ENCODE data around the gene CCDC28B. TPM values are rescaled to one million over a fixed set of nuclear protein-coding genes. Genes with fewer than 3 reads are reported as not detected.
A peak's percentile ranks its signal among the peaks of the same experiment; 100 is the strongest.

CCDC28B gene
- total and polyA plus RNA-seq, 2 experiments from 2014 or later, result 68.7 to 99.7 TPM

DNA sequence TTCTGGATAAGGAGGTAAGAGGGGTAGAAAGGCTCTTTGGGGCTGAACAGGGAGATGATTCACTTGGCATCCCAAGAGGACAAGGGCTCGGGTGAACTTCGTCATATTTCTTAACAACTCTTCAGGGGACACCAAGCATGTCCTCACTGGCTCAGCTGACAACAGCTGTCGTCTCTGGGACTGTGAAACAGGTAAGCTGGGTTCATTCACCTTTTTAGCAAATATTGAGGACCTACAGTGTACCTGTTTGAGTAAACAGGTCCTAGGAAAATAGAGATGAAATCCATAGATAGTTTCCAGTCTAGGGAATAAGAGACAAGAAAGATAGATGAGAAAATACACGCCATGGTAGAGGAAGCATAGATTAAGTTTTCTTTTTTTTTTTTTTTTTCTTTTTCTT, 23.9 kb downstream of the CCDC28B start:
- Histone ChIP-seq H3K36me3 (peaks cover 20% of the 10 kb centered on the region), H3K4me1 (ENCODE audit: low read depth) (peaks cover 10% of the 10 kb centered on the region)
- no peak for DNase-seq (ENCODE audit: low read depth in 1 of 2, low spot score in 1 of 2)

DNA sequence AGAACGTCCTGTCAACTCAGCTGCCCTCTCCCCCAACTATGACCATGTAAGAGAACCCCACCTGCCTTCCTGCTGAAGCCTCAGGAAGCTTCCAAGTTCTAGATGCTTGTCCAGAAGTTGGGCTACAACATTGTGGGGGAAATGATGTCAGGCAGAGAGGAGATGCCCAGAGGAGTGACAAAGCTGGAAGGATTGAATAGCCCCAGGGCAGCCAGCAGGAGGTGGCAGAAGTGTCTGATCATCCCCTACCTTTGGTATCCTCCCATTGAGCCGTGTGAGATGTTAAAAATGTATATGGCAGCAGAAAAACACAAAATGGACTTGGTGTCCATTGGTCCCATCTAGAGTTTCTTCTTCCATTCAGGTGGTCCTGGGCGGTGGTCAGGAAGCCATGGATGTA, 28.4 kb downstream of the CCDC28B start:
- Histone ChIP-seq H3K27ac (no peak overlapping the region), H3K36me3 (peaks cover 51% of the 10 kb centered on the region), H3K27me3 (no peaks in the 10 kb centered on the region), H3K4me1 (ENCODE audit: low read depth) (no peaks in the 10 kb centered on the region), H3K9me3 (ENCODE audit: low read depth) (no peaks in the 10 kb centered on the region), H3K4me3 (no peak overlapping the region)
- no peak for DNase-seq (ENCODE audit: low read depth in 1 of 2, low spot score in 1 of 2)
- TF ChIP-seq, protein P1, sequence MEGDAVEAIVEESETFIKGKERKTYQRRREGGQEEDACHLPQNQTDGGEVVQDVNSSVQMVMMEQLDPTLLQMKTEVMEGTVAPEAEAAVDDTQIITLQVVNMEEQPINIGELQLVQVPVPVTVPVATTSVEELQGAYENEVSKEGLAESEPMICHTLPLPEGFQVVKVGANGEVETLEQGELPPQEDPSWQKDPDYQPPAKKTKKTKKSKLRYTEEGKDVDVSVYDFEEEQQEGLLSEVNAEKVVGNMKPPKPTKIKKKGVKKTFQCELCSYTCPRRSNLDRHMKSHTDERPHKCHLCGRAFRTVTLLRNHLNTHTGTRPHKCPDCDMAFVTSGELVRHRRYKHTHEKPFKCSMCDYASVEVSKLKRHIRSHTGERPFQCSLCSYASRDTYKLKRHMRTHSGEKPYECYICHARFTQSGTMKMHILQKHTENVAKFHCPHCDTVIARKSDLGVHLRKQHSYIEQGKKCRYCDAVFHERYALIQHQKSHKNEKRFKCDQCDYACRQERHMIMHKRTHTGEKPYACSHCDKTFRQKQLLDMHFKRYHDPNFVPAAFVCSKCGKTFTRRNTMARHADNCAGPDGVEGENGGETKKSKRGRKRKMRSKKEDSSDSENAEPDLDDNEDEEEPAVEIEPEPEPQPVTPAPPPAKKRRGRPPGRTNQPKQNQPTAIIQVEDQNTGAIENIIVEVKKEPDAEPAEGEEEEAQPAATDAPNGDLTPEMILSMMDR (IDR thresholded peaks at IDR 0.05; ENCODE audit: low read depth, low read length), result no peak

More for the DNA sequence above, 23.9 kb downstream of the CCDC28B start:
- no peak overlapping the region for H3K27ac ChIP-seq
- H3K9me3 ChIP-seq (ENCODE audit: low read depth), result no peaks in the 10 kb centered on the region
- no peak overlapping the region for H3K4me3 ChIP-seq
- no peaks in the 10 kb centered on the region for H3K27me3 ChIP-seq
- TF ChIP-seq, protein P1 (IDR thresholded peaks at IDR 0.05; ENCODE audit: low read depth, low read length), result no peak

DNA sequence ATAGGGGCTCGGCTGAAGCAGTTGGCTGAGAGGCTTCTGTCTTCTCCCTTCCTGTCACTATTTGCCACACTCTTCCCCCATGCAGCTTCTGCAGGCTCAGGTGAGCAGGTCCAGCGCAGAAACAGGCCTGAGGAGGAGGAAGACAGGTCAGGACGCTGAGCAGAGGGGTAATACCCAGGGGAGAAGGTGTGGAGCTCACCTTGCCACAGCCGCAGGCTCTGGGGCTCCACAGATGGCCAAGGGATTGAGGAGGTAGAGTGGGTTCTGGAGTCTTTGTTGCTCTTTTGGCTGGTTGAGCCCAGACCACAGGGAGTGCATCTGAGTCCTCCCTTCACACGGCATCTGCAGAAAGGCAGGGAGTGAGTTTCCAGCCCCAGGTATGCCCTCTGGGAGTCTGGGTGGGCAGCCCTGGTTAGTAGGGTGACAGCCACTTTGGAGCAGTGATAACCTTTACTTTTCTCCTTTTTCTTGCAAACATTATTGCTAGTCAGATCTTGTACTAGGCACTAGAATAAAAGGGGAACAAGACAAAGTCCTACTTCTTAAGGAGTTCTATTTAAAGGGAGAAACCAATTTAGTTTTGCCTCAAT, 31.5 kb downstream of the CCDC28B start:
- H3K27ac ChIP-seq, result peak overlapping the region; percentile 34
- peaks cover 37% of the 10 kb centered on the region for H3K36me3 ChIP-seq

DNA sequence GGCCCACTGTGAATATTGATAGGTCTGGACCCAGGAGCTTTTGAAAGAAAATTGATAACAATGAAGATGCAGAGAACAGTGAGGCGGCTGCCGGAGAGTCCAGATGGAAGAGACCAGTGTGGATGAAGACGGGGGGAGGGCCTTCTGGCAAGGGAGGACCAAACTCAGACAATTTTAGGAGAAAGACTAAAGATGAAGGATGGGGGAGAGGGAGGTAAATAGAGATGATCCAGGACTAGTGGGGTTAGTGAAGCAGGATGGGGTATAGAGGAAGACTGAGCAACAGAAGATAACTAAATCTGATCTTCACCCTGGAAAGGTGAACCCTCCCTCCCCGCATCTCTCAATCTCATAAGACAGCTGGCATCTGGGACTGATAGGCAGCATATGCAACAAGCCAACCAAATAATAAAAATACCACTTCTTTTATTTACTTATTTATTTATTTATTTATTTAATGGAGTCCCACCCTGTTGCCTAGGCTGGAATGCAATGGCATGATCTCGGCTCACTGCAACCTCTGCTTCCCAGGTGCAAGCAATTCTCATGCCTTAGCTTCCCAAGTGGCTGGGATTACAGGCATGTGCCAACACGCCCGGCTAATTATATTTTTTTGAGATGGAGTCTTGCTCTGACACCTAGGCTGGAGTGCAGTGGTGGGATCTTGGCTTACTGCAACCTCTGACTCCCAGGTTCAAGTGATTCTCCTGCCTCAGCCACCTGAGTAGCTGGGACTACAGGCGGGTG, 32.3 kb downstream of the CCDC28B start:
- DNase-seq (ENCODE audit: low read depth in 1 of 2, low spot score in 1 of 2), result no peak
- Histone ChIP-seq H3K4me1 (ENCODE audit: low read depth) (no peaks in the 10 kb centered on the region), H3K4me3 (no peak overlapping the region), H3K27me3 (no peaks in the 10 kb centered on the region), H3K36me3 (peaks cover 37% of the 10 kb centered on the region), H3K9me3 (ENCODE audit: low read depth) (no peaks in the 10 kb centered on the region), H3K27ac (peak overlapping the region; percentile 34)
- TF ChIP-seq, protein P1 (IDR thresholded peaks at IDR 0.05; ENCODE audit: low read depth, low read length), result no peak

More for the DNA sequence above, 31.5 kb downstream of the CCDC28B start:
- Histone ChIP-seq H3K4me1 (ENCODE audit: low read depth) (no peaks in the 10 kb centered on the region), H3K27me3 (no peaks in the 10 kb centered on the region), H3K9me3 (ENCODE audit: low read depth) (no peaks in the 10 kb centered on the region), H3K4me3 (no peak overlapping the region)
- TF ChIP-seq, protein P1 (IDR thresholded peaks at IDR 0.05; ENCODE audit: low read depth, low read length), result no peak
- no peak for DNase-seq (ENCODE audit: low read depth in 1 of 2, low spot score in 1 of 2)

DNA sequence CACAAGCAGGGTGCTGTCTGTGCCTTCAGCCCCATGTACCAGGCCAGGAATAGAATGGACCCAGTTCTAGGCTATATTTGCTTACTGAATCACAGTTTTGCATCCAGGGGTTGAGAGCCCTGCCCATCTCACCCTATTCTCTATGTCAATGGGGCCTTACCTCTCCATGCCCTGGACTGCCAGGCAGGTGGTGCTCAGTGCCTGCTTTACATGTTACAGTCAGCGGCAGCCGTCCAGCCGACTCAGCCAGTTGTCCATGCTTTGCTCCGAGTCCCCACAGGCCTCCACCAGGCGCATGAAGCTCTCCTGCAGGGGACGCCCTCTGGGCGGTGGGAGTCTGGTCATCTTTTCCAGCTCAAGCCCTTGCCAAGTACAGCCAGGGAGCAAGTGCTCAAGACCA, 34.4 kb downstream of the CCDC28B start:
- Histone ChIP-seq H3K9me3 (ENCODE audit: low read depth) (no peaks in the 10 kb centered on the region), H3K27ac (no peak overlapping the region), H3K36me3 (peaks cover 27% of the 10 kb centered on the region), H3K4me1 (ENCODE audit: low read depth) (peaks cover 5% of the 10 kb centered on the region), H3K4me3 (no peak overlapping the region), H3K27me3 (no peaks in the 10 kb centered on the region)
- no peak for DNase-seq (ENCODE audit: low read depth in 1 of 2, low spot score in 1 of 2)
- TF ChIP-seq, protein P1 (IDR thresholded peaks at IDR 0.05; ENCODE audit: low read depth, low read length), result no peak
